ENCODE data around the gene MSN. TPM values are rescaled to one million over a fixed set of nuclear protein-coding genes. Genes with fewer than 3 reads are reported as not detected.

Gene MSN
- total and polyA plus RNA-seq, 2 of the 13 experiments (the other 11 are each of a cell fraction or from before 2014, with no cell fraction given): 0.15 TPM; not detected in 1

DNA sequence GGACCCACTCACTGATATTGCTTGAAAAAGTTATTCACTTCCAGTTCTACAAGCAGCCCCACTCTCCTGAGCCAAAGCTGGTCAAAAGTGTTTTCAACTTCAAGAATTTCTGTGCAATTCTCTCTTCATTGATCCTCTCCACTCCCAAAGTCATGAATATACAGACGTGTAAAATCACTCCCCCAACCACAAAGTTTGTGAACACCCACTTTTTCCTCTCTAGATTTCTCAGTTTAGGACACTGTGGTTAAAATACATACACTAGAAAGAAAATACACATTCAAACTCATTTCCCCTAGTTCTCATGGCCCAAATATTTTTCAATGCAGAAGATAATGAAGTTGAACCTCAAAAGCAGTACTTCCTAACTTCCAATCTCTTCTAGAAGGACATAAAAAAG lies 116.3 kb downstream of the MSN start:
- DNase-seq (ENCODE audit: low spot score) (no peak), FAIRE-seq (no peak), ATAC-seq (no peak)
- TF ChIP-seq KDM3A (CRISPR knock-in tag; IDR thresholded peaks at IDR 0.05; ENCODE audit: low read depth): no peak
- no peak for TF ChIP-seq YY1 (IDR thresholded peaks at IDR 0.05; ENCODE audit: insufficient read depth, insufficient replicate concordance, low read depth, low read length)
- TF ChIP-seq CREB1 (IDR thresholded peaks at IDR 0.05): no peak
- no peak for TF ChIP-seq CREB1 (CRISPR knock-in tag; IDR thresholded peaks at IDR 0.05)
- no peak for TF ChIP-seq ZNF3 (CRISPR knock-in tag; IDR thresholded peaks at IDR 0.05)
- no peak for TF ChIP-seq SRSF9 (IDR thresholded peaks at IDR 0.05; ENCODE audit: borderline replicate concordance, insufficient read depth, low read depth, low read length, poor library complexity, severe bottlenecking)
- no peak for TF ChIP-seq NFE2L2 (IDR thresholded peaks at IDR 0.05; ENCODE audit: low read length)
- no peak for TF ChIP-seq NFYB (CRISPR knock-in tag; IDR thresholded peaks at IDR 0.05)
- TF ChIP-seq FOXM1 (CRISPR knock-in tag; IDR thresholded peaks at IDR 0.05): no peak
- TF ChIP-seq, protein P1, sequence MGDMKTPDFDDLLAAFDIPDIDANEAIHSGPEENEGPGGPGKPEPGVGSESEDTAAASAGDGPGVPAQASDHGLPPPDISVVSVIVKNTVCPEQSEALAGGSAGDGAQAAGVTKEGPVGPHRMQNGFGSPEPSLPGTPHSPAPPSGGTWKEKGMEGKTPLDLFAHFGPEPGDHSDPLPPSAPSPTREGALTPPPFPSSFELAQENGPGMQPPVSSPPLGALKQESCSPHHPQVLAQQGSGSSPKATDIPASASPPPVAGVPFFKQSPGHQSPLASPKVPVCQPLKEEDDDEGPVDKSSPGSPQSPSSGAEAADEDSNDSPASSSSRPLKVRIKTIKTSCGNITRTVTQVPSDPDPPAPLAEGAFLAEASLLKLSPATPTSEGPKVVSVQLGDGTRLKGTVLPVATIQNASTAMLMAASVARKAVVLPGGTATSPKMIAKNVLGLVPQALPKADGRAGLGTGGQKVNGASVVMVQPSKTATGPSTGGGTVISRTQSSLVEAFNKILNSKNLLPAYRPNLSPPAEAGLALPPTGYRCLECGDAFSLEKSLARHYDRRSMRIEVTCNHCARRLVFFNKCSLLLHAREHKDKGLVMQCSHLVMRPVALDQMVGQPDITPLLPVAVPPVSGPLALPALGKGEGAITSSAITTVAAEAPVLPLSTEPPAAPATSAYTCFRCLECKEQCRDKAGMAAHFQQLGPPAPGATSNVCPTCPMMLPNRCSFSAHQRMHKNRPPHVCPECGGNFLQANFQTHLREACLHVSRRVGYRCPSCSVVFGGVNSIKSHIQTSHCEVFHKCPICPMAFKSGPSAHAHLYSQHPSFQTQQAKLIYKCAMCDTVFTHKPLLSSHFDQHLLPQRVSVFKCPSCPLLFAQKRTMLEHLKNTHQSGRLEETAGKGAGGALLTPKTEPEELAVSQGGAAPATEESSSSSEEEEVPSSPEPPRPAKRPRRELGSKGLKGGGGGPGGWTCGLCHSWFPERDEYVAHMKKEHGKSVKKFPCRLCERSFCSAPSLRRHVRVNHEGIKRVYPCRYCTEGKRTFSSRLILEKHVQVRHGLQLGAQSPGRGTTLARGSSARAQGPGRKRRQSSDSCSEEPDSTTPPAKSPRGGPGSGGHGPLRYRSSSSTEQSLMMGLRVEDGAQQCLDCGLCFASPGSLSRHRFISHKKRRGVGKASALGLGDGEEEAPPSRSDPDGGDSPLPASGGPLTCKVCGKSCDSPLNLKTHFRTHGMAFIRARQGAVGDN (CRISPR knock-in tag; IDR thresholded peaks at IDR 0.05): no peak
- TF ChIP-seq ZUFSP (CRISPR knock-in tag; IDR thresholded peaks at IDR 0.05; ENCODE audit: borderline replicate concordance): no peak
- no peak for TF ChIP-seq TARDBP (CRISPR knock-in tag; IDR thresholded peaks at IDR 0.05)
- TF ChIP-seq, protein P2, sequence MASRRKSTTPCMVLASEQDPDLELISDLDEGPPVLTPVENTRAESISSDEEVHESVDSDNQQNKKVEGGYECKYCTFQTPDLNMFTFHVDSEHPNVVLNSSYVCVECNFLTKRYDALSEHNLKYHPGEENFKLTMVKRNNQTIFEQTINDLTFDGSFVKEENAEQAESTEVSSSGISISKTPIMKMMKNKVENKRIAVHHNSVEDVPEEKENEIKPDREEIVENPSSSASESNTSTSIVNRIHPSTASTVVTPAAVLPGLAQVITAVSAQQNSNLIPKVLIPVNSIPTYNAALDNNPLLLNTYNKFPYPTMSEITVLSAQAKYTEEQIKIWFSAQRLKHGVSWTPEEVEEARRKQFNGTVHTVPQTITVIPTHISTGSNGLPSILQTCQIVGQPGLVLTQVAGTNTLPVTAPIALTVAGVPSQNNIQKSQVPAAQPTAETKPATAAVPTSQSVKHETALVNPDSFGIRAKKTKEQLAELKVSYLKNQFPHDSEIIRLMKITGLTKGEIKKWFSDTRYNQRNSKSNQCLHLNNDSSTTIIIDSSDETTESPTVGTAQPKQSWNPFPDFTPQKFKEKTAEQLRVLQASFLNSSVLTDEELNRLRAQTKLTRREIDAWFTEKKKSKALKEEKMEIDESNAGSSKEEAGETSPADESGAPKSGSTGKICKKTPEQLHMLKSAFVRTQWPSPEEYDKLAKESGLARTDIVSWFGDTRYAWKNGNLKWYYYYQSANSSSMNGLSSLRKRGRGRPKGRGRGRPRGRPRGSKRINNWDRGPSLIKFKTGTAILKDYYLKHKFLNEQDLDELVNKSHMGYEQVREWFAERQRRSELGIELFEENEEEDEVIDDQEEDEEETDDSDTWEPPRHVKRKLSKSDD (CRISPR knock-in tag; IDR thresholded peaks at IDR 0.05; ENCODE audit: low read depth): no peak
- Histone ChIP-seq H2AFZ (ENCODE audit: low read length) (no peak overlapping the region), H3K36me3 (replicated peaks in 1 of 2; ENCODE audit: control insufficient read depth in 1 of 2, insufficient read depth in 2 of 2, low read length in 2 of 2) (no peaks in the 10 kb centered on the region), H3K9ac (ENCODE audit: insufficient read depth, low read depth, low read length) (no peak overlapping the region), H3K79me2 (ENCODE audit: insufficient read depth, low read length) (no peaks in the 10 kb centered on the region), H3K4me3 (replicated peaks in 1 of 3; ENCODE audit: insufficient read depth in 1 of 3, low read depth in 2 of 3, low read length in 3 of 3) (no peak overlapping the region), H4K20me1 (ENCODE audit: insufficient read depth, low read length) (no peaks in the 10 kb centered on the region), H3K9me3 (ENCODE audit: low read length) (no peaks in the 10 kb centered on the region), H3K27me3 (ENCODE audit: control insufficient read depth in 1 of 2, insufficient read depth in 2 of 2, low read length in 2 of 2) (no peaks in the 10 kb centered on the region), H3K27ac (ENCODE audit: extremely low read length, insufficient read depth, low read length) (no peak overlapping the region), H3K4me1 (ENCODE audit: insufficient read depth, low read length) (no peaks in the 10 kb centered on the region), H3K4me2 (ENCODE audit: low read depth, low read length) (no peak overlapping the region)
- intact Hi-C loops (cut with micrococcal nuclease; ENCODE audit: unreplicated experiment): no loop called here
- WGBS (ENCODE audit: low lambda C conversion rate): 0% methylated on average over 1 of the region's 1 CpG
- ChIA-PET POLR2A (no interaction called here), CTCF (ENCODE audit: low intra/inter-chr PET ratio, low total read pairs) (no interaction called here)
- no TSS peak for BruUV-seq (replicated peaks)
- in situ Hi-C loops (cut with HindIII; ENCODE audit: extremely low pct_ligation_motif_present, low pct_unique_long_range_greater_than_20kb): no loop called here

Data from HepG2 (cell line).